OCI-M2 (cell line): Measurements from ENCODE around the gene IL1R2.
"Not testable (repeated sequence)": the region's sequence is repeated elsewhere in the genome, so short reads cannot be mapped to it uniquely, and the experiment has no call there.

Experiments used
- DNase-seq: peaks from one replicate; lab custom pipeline; 2025; ENCODE audit not compliant: unreplicated experiment; lab: John Stamatoyannopoulos, UW

IL1R2 gene

DNA sequence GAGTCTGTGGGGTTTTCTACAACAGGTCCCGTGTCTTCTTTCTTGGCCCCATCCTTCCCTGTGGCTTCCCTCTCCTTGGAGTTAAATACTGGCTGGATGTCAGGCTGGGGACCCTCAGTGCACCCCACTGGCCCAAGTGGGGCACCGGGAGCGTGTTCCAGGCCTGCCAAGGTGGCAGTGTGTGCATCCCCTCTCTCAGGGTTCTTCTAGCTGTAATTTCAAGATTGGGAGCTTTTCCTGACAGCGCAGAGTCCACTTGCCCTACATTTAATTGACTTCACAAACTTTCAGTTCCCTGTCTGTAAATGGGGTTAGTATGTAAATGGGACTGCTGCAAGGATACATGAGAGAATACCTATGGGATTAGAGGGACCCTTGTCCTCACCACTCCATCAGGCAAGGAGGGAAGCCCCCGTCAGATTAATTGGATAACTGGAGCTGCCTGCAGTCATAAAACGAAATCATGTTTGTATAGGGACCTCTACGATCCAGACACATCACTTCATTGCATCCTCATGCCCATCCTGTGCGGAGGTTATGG, 66.6 kb downstream of the IL1R2 start:
- no peak for DNase-seq

DNA sequence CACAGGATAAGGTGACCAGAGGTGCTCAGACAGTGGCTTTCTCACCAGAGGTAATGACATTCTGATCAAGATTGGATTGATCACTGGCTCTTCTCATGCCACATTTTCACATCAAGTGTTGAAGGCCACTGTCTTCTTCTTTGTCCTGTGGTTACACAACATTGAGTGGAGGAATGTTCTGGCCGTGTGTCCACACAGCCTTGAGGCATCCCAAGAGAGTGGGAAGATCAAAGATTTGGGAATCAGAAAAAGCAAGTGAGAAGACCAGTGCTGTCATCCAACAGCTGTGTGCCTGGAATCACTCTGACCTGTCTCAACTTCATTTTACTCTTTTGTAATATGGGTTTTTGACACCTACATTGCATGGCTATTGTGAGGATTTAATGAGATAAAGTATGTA, 67.4 kb downstream of the IL1R2 start:
- DNase-seq: no peak

GRCh38 chr2:102060047-102060446, 68.3 kb downstream of the IL1R2 start:
- no peak for DNase-seq

GRCh38 chr2:102060792-102061191, 69.0 kb downstream of the IL1R2 start:
- DNase-seq: no peak

GRCh38 chr2:102061286-102061699, 69.5 kb downstream of the IL1R2 start:
- DNase-seq: no peak

GRCh38 chr2:102061962-102062795, 70.4 kb downstream of the IL1R2 start:
- no peak for DNase-seq

GRCh38 chr2:102062802-102063201, 71.0 kb downstream of the IL1R2 start:
- no peak for DNase-seq

DNA sequence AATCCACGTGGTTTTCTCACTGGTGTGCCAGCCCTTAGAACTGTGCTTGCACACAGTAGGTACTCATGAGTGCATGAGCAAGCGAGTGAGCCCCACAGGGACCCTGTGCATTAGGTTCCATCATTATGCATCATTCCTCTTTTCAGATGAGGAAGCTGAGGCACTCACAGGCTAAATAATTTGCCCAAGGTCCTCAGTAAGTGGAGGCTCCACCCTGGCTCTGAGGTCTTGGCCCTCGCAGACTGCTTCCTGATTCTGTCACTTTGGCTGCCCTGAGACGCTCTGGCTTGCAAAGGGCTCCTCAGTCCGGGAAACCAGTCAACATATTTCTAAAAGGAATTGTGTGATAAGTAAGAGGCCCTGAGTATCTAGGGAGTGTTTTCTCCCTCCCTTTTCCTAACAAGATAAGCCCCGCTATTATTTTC, 71.7 kb downstream of the IL1R2 start:
- no peak for DNase-seq

GRCh38 chr2:102063941-102064678, 72.3 kb downstream of the IL1R2 start:
- no peak for DNase-seq

GRCh38 chr2:102064679-102065674, 73.2 kb downstream of the IL1R2 start:
- no peak for DNase-seq

DNA sequence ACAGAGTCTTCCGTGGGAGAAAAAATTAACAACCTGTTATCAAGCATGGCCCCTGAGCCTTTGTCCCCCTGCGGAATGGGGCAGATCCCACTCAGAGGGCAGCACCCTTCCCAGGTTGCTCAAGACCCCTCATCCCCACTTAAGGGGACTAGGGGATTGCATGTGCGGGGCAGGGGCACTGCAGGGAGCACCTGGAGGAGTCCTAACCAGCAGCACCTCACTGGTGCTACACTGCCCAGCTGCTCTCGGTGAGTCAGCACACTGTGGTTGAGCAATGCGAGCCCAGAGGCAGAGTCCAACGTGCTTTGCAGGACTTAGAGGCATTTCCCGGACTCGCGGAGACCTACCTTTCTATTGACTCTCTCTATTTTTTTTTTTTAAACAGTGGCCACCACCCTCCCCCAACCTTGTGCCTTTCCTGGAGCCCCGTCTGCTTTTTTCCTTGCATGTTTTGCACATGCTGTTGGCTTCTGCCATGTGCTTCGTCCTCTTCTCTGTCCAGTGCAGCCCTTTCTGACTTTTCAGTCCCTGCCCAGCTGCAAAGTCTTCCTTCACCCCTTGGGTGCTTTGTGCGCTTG, 74.0 kb downstream of the IL1R2 start:
- DNase-seq: no peak

GRCh38 chr2:102066554-102066953, 74.8 kb downstream of the IL1R2 start:
- DNase-seq: no peak

DNA sequence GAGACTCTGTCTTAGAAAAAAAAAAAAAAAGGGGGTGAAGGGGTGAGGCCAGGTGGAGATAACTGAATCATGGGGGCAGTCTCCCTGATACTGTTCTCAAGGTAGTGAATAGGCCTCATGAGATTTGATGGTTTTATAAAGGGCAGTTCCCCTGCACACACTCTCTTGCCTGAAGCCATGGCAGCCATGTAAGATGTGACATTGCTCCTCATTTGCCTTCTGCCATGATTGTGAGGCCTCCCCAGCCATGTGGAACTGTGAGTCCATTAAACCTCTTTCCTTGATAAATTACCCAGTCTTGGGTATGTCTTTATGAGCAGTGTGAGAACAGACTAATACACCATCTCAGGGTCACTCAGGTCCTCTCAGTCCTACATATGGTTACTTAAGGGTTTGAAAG, 76.4 kb downstream of the IL1R2 start:
- not testable (repeated sequence) for DNase-seq

DNA sequence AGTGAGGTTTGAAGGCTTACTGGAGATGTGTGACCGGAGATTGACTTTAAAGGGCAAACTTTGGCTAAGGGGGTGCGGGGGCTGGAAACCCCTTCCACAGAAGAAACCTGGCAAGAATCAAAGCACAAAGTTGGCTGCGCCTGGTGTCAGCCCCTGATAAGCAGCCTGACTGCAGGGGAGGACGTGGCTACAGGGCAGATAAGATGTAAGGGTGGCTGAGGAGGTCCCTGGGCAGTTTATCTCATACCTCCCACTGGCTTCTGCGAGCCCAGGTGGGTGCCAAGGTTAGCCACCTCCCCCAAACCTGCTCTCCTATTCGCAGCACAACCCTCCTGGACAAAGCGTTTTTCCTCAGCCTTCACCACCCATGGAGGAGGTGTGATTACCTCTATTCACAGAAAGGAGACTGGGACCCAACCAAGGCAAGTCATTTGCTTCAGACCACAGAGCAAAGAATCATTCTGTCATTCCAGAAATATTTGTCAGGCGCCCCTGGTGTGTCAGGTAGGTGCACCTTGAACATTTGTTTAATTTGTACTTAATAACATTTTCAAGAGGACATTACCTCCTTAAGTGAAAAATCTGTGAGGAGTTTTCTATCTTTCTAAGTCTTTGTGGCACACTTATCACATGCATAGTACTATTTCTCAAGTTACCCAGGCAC, 77.7 kb downstream of the IL1R2 start:
- DNase-seq: no peak

- DNase-seq: no peak
Observed at GRCh38 chr2:102070058-102070642, 78.4 kb downstream of the IL1R2 start.

- no peak for DNase-seq
Observed at GRCh38 chr2:102072741-102073140, 81.0 kb downstream of the IL1R2 start.

DNA sequence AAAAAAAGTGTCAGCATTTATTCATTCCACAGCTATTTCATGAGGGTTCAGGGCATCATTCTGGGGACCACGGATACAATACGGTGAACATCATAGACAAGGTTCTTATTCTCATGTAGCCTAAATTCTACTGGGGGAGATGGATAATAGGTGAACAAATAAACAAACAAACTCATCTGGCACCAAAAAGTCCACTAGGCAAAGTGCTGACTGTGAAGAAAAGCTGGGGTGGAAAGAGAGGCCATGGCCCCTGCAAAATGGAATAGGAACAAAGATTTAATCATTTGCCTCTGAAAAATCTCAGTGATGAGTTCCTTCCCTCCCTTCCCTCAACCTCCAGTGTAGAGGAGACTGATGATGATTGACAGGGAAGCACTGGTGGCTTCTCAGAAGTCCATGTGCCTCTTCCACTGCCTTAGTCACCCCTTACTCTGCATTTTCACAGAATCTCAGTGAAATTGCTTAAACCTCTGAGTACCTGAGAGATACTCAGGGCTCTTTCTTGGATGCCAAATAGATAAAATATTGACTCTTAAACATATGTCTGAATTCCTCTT, 81.5 kb downstream of the IL1R2 start:
- no peak for DNase-seq

DNA sequence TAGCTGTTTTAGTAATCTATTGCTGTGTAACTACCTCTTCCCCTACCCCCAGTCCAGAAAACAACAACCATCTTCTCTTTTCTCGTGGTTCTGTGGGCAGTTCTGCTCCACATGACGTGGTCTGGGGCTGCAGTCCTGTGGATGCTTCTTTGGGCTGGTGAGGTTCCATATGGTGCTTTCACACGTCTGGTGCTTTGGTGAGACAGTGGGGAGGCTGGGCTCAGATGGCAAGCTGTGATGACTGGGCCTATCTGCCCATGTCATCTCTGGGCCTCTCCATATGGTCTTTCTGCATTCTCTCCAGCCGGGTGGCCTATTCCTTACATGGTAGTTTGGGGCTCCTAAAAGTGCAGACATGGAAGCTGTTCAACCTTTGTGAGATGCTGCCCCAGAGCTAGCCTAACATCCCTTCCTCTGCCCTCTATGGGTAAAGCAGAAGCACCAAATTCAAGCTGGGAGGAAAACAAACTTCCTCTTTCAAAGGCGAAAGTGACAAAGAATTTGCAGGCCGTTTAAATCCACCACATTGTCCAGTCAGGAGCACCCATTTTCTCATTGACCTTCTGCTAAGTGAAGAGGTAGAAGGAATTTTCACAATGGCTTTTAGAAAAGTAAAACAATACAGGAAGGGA, 82.5 kb downstream of the IL1R2 start:
- DNase-seq: no peak

GRCh38 chr2:102075479-102075878, 83.7 kb downstream of the IL1R2 start:
- no peak for DNase-seq
